Activated CD4-positive, alpha-beta T cell treated with anti-CD3 and anti-CD28 coated beads for 48 hours (primary cell): Measurements from ENCODE around the gene TMC5.

Source experiments
- DNase-seq: peaks from one replicate; pipeline ENCODE4 v3.0.0-alpha.2; 2020

Gene TMC5

GRCh38 chr16:19548144-19548543 lies 130.5 kb downstream of the TMC5 start:
- no peak for DNase-seq
